Measurements from ENCODE around the gene CDH23.

The CDH23 gene

GRCh38 chr10:71513540-71513853, 116.8 kb downstream of the CDH23 start:
- H3K27ac ChIP-seq, result no peak overlapping the region
- no peaks in the 10 kb centered on the region for H3K36me3 ChIP-seq
- intact Hi-C loops (cut with DNase I; ENCODE audit: low total_unique reads), result no loop called here
- peaks cover 0 to 19% of the 10 kb centered on the region in 2 donors for H3K27me3 ChIP-seq
- TF ChIP-seq CTCF (IDR thresholded peaks at IDR 0.05), result no peak
- H3K4me1 ChIP-seq, result no peaks in the 10 kb centered on the region
- no peak for DNase-seq
- H3K4me3 ChIP-seq, result no peak overlapping the region
- no peaks in the 10 kb centered on the region for H3K9me3 ChIP-seq

DNA sequence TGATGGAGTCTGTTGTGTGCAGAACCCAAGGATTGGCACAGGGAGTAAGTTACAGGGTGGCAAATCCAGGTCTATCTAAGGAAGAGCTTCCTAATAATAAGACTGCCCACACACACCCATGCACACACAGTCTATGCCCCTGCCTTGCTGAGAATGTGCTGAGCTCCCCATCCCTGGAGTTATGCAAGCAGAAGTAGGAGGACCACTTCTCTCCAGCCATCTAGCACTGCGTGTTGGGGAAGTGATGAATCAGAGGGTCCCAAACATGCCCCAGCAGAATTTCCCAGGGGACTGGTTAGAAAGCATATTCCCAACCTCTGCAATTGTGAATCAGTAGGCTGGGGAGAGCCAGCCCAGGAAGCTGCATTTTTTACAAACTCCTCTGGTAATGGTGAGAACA, 117.2 kb downstream of the CDH23 start:
- Histone ChIP-seq H3K36me3 (no peaks in the 10 kb centered on the region), H3K27ac (no peak overlapping the region), H3K27me3 (peaks cover 0 to 19% of the 10 kb centered on the region in 2 donors), H3K4me3 (no peak overlapping the region), H3K4me1 (no peaks in the 10 kb centered on the region), H3K9me3 (no peaks in the 10 kb centered on the region)
- no peak for TF ChIP-seq CTCF (IDR thresholded peaks at IDR 0.05)
- DNase-seq, result no peak
- intact Hi-C loops (cut with DNase I; ENCODE audit: low total_unique reads), result no loop called here

- Histone ChIP-seq H3K27me3 (peaks cover 0 to 13% of the 10 kb centered on the region in 2 donors), H3K9me3 (no peaks in the 10 kb centered on the region), H3K4me1 (no peaks in the 10 kb centered on the region), H3K27ac (no peak overlapping the region), H3K36me3 (no peaks in the 10 kb centered on the region), H3K4me3 (no peak overlapping the region)
- TF ChIP-seq CTCF (IDR thresholded peaks at IDR 0.05), result no peak
- DNase-seq, result no peak
- intact Hi-C loops (cut with DNase I; ENCODE audit: low total_unique reads), result no loop called here
These were observed 118.9 kb downstream of the CDH23 start for GRCh38 chr10:71515531-71516172.

GRCh38 chr10:71516890-71517289, 120.2 kb downstream of the CDH23 start:
- Histone ChIP-seq H3K4me3 (no peak overlapping the region), H3K4me1 (no peaks in the 10 kb centered on the region), H3K27ac (no peak overlapping the region), H3K36me3 (no peaks in the 10 kb centered on the region), H3K9me3 (no peaks in the 10 kb centered on the region), H3K27me3 (peaks cover 0 to 14% of the 10 kb centered on the region in 2 donors)
- no peak for DNase-seq
- intact Hi-C loops (cut with DNase I; ENCODE audit: low total_unique reads), result no loop called here
- no peak for TF ChIP-seq CTCF (IDR thresholded peaks at IDR 0.05)

DNA sequence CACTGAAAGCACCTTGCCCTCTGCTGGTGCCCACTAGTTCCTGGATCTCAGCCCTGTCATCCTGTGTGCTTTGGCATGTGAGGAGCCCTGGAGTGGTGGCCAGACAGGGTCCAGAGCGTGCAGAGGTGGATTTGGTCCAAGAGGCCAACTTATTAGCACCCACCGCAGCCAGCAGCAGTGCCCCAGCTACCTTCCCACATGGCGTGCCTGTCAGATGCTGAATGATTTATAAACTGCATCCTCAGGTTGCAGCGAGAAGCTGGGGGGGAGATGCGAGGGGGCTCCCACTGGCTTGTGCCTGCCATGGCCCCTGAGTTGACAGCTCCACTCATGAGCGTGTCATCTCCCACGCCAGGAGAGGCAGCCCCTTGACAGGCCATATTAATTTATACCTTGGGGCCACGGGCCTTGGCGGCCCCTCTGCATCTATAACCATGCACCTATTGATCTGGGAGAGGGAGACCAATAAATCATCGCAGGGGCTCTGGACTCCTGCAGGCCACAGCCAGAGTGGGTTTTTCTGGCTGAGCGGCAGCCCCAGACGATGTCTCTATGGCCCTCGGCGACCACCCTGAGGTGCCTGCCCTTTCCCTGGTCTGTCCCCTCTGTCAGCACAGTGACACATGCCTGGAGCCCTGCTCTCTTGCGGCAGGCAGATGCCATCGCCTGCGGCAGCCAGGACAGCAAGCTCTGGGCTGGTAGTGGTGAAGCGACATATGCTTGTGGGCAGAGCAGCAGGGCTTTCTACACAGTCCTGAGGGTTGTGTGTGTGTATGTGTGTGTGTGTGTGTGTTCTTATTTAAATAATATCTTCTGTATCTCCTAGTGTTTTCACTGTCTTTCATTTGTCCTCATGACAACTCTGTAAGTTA, 120.8 kb downstream of the CDH23 start:
- intact Hi-C loops (cut with DNase I; ENCODE audit: low total_unique reads), result no loop called here
- no peak overlapping the region for H3K4me3 ChIP-seq
- no peak overlapping the region for H3K27ac ChIP-seq
- H3K4me1 ChIP-seq, result no peaks in the 10 kb centered on the region
- no peak for TF ChIP-seq CTCF (IDR thresholded peaks at IDR 0.05)
- peaks cover 0 to 17% of the 10 kb centered on the region in 2 donors for H3K27me3 ChIP-seq
- H3K9me3 ChIP-seq, result no peaks in the 10 kb centered on the region
- DNase-seq, result no peak
- no peaks in the 10 kb centered on the region for H3K36me3 ChIP-seq
